Lower leg skin (tissue), 3 donors: Measurements from ENCODE around the gene RBMS2.

Experiments used
- POLR2A ChIP-seq, 2 donors: fragments of 450-650 bp; IDR thresholded peaks; one replicate each; pipeline ENCODE4 v1.6.1; 2016 to 2017; ENCODE audit warnings: antibody characterized with exemption in 2 of 2, mild to moderate bottlenecking in 1 of 2, moderate library complexity in 1 of 2
- TF ChIP-seq, protein P1 (sequence below), 3 donors: fragments of 450-650 bp; IDR thresholded peaks; one replicate each; pipeline ENCODE4 v1.5.1; 2016; ENCODE audit warnings: antibody characterized with exemption in 3 of 3, mild to moderate bottlenecking in 3 of 3, moderate library complexity in 2 of 3

DNA sequence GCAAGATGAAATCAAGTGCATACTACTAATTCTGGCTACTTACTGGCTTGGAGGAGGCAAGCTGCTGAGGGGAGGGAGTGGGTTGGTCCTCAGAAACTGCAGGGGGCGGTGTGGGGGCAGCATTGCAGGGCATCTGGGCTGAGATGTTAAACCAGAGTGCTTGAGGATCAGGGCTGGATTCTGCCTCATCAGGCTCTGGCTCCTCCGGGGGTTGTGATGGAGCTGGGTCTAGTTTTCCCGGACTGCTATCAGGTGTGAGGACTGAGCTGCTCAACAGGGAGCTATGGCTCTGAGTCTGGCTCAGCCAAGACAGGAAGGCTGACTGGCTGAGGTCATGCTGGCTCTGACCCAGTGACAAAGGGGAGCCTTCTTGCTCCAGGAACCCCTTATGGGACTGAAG lies 79.9 kb downstream of the RBMS2 start:
- TF ChIP-seq, protein P1, sequence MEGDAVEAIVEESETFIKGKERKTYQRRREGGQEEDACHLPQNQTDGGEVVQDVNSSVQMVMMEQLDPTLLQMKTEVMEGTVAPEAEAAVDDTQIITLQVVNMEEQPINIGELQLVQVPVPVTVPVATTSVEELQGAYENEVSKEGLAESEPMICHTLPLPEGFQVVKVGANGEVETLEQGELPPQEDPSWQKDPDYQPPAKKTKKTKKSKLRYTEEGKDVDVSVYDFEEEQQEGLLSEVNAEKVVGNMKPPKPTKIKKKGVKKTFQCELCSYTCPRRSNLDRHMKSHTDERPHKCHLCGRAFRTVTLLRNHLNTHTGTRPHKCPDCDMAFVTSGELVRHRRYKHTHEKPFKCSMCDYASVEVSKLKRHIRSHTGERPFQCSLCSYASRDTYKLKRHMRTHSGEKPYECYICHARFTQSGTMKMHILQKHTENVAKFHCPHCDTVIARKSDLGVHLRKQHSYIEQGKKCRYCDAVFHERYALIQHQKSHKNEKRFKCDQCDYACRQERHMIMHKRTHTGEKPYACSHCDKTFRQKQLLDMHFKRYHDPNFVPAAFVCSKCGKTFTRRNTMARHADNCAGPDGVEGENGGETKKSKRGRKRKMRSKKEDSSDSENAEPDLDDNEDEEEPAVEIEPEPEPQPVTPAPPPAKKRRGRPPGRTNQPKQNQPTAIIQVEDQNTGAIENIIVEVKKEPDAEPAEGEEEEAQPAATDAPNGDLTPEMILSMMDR (IDR thresholded peaks at IDR 0.05) = no peak
- no peak for TF ChIP-seq POLR2A (IDR thresholded peaks at IDR 0.05)
